M059J (cell line): ENCODE data around the gene SEPTIN2. TPM values are rescaled to one million over a fixed set of nuclear protein-coding genes. Genes with fewer than 3 reads are reported as not detected.
A peak's percentile ranks its signal among the peaks of the same experiment; 100 is the strongest.

Experiments used
- DNase-seq: peaks from one replicate; pipeline ENCODE4 v3.0.0-alpha.2; 2012; ENCODE audit warnings: low read depth
- total RNA-seq: library from RNA; depleted of rRNA; stranded (reverse); fragments of >200 nt; shearing (Covaris generic); gene quantifications from 2 replicates; pipeline ENCODE4 v1.2.3, GENCODE V29; 2014

SEPTIN2 gene
- total RNA-seq, 1 experiment from 2014 or later: 310 TPM

DNA sequence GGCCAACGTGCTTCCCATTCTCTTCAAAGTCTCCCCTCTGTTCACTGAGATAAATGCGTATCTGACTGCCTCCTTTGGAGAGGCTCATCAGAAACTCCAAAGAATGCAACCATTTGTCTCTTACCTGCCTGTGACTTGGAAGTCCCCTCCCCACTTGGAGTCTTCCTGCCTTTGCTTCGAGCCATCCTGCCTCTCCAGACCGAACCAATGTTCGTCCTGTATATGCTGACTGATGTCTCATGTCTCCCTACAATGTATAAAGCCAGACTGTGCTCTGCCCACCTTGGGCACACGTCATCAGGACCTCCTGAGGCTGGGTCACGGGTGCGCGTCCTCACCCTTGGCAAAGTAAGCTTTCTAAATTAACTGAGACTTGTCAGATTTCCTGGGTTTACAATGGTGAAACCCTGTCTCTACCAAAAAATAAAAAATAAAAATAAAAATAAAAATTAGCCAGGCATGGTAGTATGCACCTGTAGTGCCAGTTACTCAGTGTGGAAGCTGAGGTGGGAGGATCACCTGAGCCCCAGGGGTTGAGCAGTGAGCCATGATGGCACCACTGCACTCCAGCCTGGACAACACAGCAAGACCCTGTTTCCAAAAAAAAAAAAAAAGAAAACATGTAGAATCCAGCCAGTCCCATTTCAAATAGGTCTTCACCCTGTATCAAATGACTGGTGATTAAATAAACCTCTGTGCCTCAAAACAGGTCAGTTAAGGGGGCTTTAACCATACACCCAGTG is 29.2 kb upstream of the SEPTIN2 start:
- DNase-seq: no peak

- DNase-seq: no peak
Observed at GRCh38 chr2:241288324-241288888, 27.3 kb upstream of the SEPTIN2 start.

- DNase-seq: no peak
Observed at GRCh38 chr2:241289053-241289452, 26.7 kb upstream of the SEPTIN2 start.

DNA sequence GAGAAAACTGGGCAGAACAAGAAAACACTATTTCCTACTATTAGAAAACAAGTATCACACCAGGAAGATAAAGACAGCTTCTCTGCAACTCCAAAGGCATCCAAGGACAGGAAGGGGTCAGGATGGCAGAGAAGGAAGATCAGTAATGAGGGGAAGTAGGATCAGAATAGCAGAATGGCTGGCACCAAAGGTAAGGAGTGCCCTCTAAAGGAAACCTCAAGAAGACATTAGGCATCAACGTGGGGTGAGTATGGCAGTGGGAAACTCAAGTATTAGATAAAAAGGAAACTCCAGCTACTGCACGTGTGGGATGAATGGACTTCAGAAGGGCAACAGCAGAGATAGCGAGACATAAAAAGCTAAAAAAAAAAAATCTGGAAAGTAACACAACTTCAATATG is 26.1 kb upstream of the SEPTIN2 start:
- DNase-seq: no peak

DNA sequence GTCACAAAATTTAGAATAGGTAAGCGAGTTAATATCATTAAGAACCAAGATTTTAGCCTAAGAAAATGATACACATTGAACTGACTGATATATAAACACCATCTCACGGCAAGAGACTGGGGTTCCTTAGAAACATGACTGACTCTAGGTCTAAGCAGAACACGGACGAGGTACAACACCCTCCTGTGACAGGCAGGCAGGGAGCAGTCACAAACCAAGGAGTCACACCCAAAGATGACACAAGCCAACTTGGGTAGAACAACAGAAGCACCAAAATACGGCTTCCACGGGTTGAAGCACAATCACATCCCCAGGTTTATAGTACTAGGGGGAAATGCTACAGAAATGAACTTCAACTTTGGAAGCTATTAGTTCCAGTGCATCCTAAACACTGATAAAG is 24.6 kb upstream of the SEPTIN2 start:
- DNase-seq: no peak

DNA sequence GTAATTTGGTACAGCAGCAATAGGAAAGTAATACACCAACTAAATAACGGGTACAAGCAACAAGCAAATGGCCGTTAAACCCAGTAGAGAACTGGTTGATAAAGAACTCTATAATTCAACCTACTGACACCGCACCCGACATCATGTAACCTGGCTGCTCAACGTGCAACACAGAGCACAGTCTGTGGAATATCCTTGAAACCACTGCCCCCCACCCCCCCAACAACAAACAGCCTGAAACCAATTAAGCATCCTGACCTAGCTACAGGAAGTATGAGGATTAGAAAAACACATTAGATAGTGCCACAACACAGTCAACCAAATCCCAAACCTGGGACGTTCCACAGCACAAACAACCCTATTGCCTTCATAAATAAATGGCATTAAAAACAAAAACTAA is 23.7 kb upstream of the SEPTIN2 start:
- DNase-seq: no peak

DNA sequence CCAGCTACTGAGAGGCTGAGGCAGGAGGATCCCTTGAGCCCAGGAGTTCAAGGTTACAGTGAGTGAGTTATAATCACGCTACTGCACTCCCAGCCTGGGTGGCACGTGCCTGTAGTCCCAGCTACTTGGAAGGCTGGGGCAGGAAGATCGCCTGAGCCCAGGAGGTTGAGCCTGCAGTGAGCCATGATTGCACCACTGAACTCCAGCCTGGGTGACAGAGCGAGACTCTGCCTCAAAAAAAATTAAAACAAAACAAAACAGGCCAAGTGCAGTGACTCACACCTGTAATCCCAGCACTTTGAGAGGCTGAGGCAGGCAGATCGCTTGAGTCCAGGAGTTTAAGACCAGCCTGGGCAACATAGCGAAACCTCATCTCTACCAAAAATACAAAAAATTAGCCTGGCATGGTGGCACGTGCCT is 22.3 kb upstream of the SEPTIN2 start:
- peak; percentile 58 for DNase-seq

GRCh38 chr2:241295326-241296095 is 20.2 kb upstream of the SEPTIN2 start:
- DNase-seq: no peak

- no peak for DNase-seq
Observed at GRCh38 chr2:241296767-241297166, 19.0 kb upstream of the SEPTIN2 start.

DNA sequence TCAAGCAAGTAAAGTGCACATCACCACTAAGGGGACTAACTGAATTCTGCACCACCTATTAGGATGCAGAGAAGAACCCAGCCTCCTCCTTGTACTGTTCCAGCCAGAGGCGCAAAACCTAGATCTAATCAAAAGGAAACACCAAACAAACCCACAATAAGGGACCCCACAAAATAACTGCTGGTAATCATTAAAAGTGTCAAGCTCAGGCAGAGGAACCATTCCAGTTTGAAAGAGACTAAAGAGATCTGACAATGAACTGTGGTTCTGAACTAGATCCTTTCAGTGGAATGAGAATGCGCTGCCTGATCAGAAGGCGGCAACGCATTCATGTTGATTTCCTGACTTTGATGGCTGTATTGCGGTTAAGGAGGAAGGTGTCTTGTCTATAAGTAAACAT is 17.1 kb upstream of the SEPTIN2 start:
- no peak for DNase-seq

GRCh38 chr2:241300000-241300399 is 15.7 kb upstream of the SEPTIN2 start:
- DNase-seq: no peak

DNA sequence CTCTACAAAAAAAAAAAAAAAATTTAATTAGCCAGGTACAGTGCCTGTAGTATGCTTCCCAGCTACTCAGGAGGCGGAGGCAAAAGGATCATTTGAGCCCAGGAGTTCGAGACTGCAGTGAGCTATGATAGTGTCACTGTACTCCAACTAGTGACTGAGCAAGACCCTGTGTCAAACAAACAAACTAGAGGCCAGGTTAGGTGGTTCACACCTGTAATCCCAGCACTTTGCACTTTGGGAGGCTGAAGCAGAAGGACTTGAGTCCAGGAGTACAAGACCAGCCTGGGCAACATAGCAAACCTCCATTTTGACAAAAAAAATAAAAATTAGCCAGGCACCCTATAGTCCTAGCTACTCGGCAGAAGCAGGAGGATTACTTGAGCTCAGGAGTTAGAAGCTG is 13.6 kb upstream of the SEPTIN2 start:
- DNase-seq: no peak

GRCh38 chr2:241302759-241303651 is 12.7 kb upstream of the SEPTIN2 start:
- DNase-seq: no peak

DNA sequence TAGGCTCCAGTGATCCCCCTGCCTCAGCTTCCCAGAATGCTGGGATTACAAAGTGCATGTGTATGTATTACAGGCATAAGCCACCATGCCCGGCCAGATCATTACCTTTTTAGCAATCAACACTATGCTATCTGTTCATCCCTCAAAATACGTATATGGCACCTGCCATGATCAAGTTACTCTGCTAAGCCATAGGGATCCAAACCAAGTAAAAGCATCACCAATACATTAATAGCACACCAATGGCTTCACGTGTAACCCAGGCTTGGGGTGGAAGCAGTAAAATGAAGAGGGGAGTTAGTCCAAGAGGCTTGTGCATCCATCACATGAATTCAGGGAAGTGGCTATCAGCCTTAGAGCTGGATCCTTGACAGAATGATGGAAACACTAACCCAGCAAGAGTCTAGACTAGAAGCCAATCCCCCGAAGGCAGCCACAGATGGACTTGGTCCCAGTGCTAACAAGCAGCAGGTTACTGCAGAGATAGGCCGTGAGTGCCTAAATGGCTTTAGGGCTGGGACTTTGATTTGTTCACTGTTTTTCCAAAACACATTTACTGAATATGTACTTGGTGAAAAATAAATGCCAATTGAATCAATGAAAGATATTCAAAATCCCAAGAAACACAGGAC is 11.6 kb upstream of the SEPTIN2 start:
- DNase-seq: no peak

GRCh38 chr2:241307055-241307454 is 8.7 kb upstream of the SEPTIN2 start:
- DNase-seq: no peak

- DNase-seq: peak; percentile 31
Observed at GRCh38 chr2:241308267-241308666, 7.5 kb upstream of the SEPTIN2 start.

- no peak for DNase-seq
Observed at GRCh38 chr2:241308832-241309500, 6.8 kb upstream of the SEPTIN2 start.

- DNase-seq: peak; percentile 52
Observed at GRCh38 chr2:241309684-241310117, 6.0 kb upstream of the SEPTIN2 start.

DNA sequence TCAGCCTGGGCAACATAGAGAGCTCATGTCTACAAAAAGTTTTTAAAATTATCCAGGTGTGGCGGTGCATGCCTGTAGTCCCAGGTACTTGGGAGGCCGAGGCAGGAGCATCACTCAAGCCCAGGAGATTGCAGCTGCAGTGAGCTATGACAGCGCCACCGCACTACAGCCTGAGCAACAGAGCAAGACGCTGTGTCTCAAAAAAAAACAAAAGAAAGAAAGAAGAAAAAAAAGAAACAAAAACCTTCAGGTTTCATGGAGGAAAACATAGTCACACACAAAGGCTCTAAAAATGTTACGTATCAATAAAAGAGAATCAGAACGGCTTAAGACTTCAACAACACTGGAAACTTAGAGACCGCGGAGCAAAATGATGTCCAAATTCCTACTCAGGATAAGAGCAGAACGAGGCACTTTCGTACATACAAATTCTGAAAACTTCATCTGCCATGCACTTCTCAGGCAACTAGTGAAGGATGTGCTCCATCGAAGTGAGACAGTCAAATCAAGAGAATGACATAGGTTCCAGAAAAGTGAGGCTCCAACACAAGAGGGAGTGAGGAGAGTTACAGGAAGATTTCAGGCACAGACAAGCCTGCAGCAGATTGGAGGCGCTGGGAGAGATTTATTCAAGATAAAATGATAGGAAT is 4.7 kb upstream of the SEPTIN2 start:
- DNase-seq: no peak

GRCh38 chr2:241312082-241312481 is 3.6 kb upstream of the SEPTIN2 start:
- no peak for DNase-seq
